Right lobe of liver (tissue), 6 donors: Measurements from ENCODE around the gene ZNF878. TPM values are rescaled to one million over a fixed set of nuclear protein-coding genes. Genes with fewer than 3 reads are reported as not detected.

Experiments
- ATAC-seq, 4 donors: fragments of 200-7000 bp; cut with Tn5 transposase; one replicate each; pipeline ENCODE4 v1.9.1; 2020; ENCODE audit warnings: mild to moderate bottlenecking in 4 of 4, moderate library complexity in 4 of 4
- DNase-seq, 3 donors: peaks; one replicate each; pipeline ENCODE4 v3.0.0-alpha.2; 2020
- H3K27ac ChIP-seq, 3 donors: fragments of 200-600 bp; one replicate each; pipeline ENCODE4 v1.8.0; 2022
- H3K27me3 ChIP-seq, 2 donors: fragments of 200-600 bp; one replicate each; pipeline ENCODE4 v1.8.0; 2022
- H3K36me3 ChIP-seq, 4 donors: fragments of 200-600 bp; sonication (generic) in 1 of 4; one replicate each; pipeline versions ENCODE4 v1.5.1 to v1.8.0; 2017 to 2022; ENCODE audit warnings: control low read depth in 1 of 4
- H3K4me1 ChIP-seq, 4 donors: fragments of 200-600 bp; sonication (generic) in 1 of 4; one replicate each; pipeline versions ENCODE4 v1.5.1 to v1.8.0; 2017 to 2022; ENCODE audit warnings: control low read depth in 1 of 4
- H3K4me3 ChIP-seq, 3 donors: fragments of 200-600 bp; one replicate each; pipeline ENCODE4 v1.8.0; 2022
- H3K9me3 ChIP-seq, 4 donors: fragments of 200-600 bp; sonication (generic) in 1 of 4; one replicate each; pipeline versions ENCODE4 v1.5.1 to v1.8.0; 2017 to 2022; ENCODE audit warnings: control low read depth in 1 of 4
- POLR2A ChIP-seq: fragments of 450-650 bp; IDR thresholded peaks from one replicate; pipeline ENCODE4 v1.6.1; 2017; ENCODE audit warnings: antibody characterized with exemption, mild to moderate bottlenecking
- WGBS: methylation state at CpG from one replicate; pipeline ENCODE4 v1.1.6; 2018; ENCODE audit warnings: low coverage, low lambda C conversion rate; ENCODE audit not compliant: insufficient coverage; ENCODE audit errors: missing lambda C conversion rate; 5-methylcytosine and 5-hydroxymethylcytosine counted together
- intact Hi-C, 2 donors: fragments of 100-400 bp; cut with DNase I; formaldehyde crosslinking; loops; one replicate each; pipeline versions ENCODE4 v1.11.2 to v1.14.1; 2022
- small RNA-seq, 2 experiments: library from RNA; depleted of rRNA; stranded (forward); fragments of <200 nt; gene quantifications; one replicate each; pipeline ENCODE3, GENCODE V24; 2016
- total RNA-seq, 6 experiments: library from RNA; depleted of rRNA in 2 of 6; stranded (reverse); fragments of >200 nt in 2 of 6; fragmentation: NEBNext Ultra II Directional in 3 of 6; extraction: Animal tissue kit (Norgen Biotek cat#: 25700) in 3 of 6; gene quantifications; one replicate each; pipeline versions ENCODE4 v1.1.0 to v1.2.4, GENCODE V29; 2016 to 2023
- TF ChIP-seq, protein P1 (sequence below), 4 donors: fragments of 200-600 bp in 3 of 4; fragments of 450-650 bp in 1 of 4; IDR thresholded peaks; one replicate each; pipeline versions ENCODE4 v1.5.1 to v1.8.0; 2016 to 2022; ENCODE audit warnings: antibody characterized with exemption in 4 of 4, mild to moderate bottlenecking in 2 of 4
- donor health status: DM: no; HTN: yes; CAD: no.
- donor health status: DM: no; HTN: no; CAD: no.
- donor health status: DM: no; HTN: no; CAD: no.
- donor health status: DM: no; HTN: yes; CAD: no.
- donor health status: DM: no; HTN: yes; CAD: no.

Gene ZNF878
- total RNA-seq, 6 experiments from 2014 or later, result 0.29 to 0.32 (median 0.31) TPM; not detected in 2

DNA sequence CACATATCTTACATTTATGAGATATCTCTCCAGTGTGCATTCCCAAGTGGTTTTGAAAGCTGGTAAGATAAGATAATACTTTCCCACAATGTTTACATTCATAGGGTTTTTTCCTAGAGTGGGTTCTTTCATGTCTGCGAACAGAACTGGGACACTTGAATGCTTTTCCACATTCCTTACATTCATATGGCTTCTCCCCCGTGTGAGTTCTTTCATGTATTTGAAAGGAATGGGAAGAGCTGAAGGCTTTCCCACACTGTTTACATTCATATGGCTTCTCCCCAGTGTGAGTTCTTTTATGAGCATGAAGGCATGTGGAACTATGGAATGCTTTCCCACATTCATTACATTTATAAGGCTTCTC lies 37.0 kb downstream of the ZNF878 start:
- Histone ChIP-seq H3K27ac (no peak overlapping the region), H3K27me3 (no peaks in the 10 kb centered on the region), H3K36me3 (peaks cover 0 to 38% (median 18%) of the 10 kb centered on the region in 4 donors), H3K4me1 (no peaks in the 10 kb centered on the region), H3K9me3 (peaks cover 0 to 59% (median 26%) of the 10 kb centered on the region in 4 donors), H3K4me3 (no peak overlapping the region)
- intact Hi-C loops, result no loop called here
- TF ChIP-seq POLR2A, result no peak
- TF ChIP-seq, protein P1, sequence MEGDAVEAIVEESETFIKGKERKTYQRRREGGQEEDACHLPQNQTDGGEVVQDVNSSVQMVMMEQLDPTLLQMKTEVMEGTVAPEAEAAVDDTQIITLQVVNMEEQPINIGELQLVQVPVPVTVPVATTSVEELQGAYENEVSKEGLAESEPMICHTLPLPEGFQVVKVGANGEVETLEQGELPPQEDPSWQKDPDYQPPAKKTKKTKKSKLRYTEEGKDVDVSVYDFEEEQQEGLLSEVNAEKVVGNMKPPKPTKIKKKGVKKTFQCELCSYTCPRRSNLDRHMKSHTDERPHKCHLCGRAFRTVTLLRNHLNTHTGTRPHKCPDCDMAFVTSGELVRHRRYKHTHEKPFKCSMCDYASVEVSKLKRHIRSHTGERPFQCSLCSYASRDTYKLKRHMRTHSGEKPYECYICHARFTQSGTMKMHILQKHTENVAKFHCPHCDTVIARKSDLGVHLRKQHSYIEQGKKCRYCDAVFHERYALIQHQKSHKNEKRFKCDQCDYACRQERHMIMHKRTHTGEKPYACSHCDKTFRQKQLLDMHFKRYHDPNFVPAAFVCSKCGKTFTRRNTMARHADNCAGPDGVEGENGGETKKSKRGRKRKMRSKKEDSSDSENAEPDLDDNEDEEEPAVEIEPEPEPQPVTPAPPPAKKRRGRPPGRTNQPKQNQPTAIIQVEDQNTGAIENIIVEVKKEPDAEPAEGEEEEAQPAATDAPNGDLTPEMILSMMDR (IDR thresholded peaks at IDR 0.05), result no peak
- DNase-seq, result no peak
- 100% methylated on average over 2 of the region's 2 CpGs for WGBS
- no peak for ATAC-seq

DNA sequence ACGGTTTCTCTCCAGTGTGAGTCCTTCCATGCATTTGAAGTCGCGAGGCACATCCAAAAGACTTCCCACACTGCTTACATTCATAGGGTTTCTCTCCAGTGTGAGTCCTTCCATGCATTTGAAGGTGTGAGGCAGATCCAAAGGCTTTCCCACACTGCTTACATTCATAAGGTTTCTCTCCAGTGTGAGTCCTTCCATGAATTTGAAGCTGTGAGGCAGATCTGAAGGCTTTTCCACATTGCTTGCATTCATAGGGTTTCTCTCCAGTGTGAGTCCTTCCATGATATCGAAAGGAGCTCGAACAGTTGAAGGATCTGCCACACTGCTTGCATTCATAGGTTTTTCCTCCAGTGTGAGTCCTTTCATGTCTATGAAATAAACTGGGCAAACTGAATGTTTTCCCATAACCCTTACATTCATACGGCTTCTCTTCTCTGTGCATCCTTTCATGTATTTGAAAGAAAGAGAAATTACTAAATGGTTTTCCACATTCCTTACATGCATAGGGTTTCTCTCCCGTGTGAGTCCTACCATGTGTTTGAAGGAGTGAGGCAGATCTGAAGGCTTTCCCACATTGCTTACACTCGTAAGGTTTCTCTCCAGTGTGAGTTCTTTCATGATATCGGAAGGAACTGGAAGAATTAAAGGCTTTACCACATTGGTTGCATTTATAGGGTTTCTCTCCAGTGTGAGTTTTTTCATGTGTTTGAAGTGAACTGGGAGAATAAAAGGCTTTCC lies 37.6 kb downstream of the ZNF878 start:
- peaks cover 0 to 38% (median 18%) of the 10 kb centered on the region in 4 donors for H3K36me3 ChIP-seq
- DNase-seq, result no peak

DNA sequence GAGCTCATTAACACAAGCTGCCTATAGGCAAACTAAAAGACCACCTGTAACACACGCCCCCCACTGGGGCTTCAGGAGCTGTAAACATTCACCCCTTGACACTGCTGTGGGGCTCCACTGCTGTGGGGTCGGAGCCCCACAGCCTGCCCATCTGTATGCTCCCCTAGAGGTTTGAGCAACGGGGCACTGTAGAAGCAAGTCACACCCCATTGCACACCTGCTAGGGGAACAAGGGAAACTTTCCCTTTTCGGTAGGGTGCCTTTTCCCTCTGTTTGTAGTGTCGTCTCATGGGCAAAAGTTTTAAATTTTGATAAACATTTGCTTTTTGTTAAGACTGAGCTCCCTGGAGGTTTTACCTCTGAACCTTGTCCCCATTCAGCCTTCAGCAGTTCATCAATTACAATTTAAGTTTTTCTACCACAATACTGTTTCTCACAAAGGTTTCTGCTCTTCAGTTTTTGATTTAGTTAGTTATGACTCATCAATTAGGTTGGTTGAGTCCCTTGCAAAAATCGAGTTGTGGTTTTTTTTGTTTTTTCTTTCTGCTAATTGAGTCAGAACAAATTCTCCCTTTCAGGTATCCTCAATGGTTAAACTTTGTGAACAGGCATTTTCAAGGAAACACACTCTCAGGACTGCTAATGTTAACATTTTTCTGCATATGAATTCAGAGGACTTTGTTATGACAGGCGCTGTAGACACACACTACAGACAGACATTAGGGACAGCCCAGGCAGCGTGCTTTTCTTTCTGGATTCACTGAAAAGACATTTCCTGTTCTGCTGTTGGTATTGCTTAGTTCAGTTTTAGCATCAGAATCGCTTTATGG lies 52.4 kb downstream of the ZNF878 start:
- Histone ChIP-seq H3K36me3 (peaks cover 0 to 3% (median 0%) of the 10 kb centered on the region in 4 donors), H3K9me3 (no peaks in the 10 kb centered on the region), H3K27me3 (no peaks in the 10 kb centered on the region), H3K4me1 (no peaks in the 10 kb centered on the region), H3K4me3 (no peak overlapping the region), H3K27ac (no peak overlapping the region)
- 78% methylated on average over 7 of the region's 9 CpGs for WGBS
- intact Hi-C loops, result no loop called here
- ATAC-seq, result no peak
- no peak for TF ChIP-seq POLR2A
- TF ChIP-seq, protein P1 (IDR thresholded peaks at IDR 0.05), result no peak
- no peak for DNase-seq

More for the DNA sequence above, 37.6 kb downstream of the ZNF878 start:
- no peak for ATAC-seq
- intact Hi-C loops, result no loop called here
- WGBS, result 92% methylated on average over 8 of the region's 9 CpGs
- no peaks in the 10 kb centered on the region for H3K27me3 ChIP-seq
- no peak overlapping the region for H3K27ac ChIP-seq
- H3K4me1 ChIP-seq, result no peaks in the 10 kb centered on the region
- TF ChIP-seq, protein P1 (IDR thresholded peaks at IDR 0.05), result no peak
- no peak for TF ChIP-seq POLR2A
- H3K4me3 ChIP-seq, result no peak overlapping the region
- H3K9me3 ChIP-seq, result peaks cover 0 to 59% (median 26%) of the 10 kb centered on the region in 4 donors

DNA sequence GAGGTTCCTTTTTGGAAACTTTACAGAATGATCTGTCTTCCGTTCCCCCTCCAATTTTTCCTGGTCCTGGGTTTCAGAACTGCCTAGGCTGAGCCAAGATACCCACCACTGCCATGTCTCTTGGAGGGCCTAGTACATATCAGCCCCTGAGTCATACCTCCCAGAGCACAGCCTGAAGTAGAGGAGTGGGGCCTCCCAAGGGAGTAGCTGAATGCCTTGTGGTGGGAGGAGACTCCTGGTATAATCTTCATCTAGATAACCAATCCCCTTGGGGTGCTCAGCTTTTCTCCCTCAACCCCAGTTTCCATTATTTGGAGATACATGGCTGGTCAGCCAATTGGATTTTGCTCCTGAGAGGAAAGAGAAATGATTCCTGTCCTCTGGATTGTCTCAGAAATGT lies 57.6 kb downstream of the ZNF878 start:
- 93% methylated on average over 1 of the region's 1 CpG for WGBS
- ATAC-seq (no peak), DNase-seq (no peak)
- Histone ChIP-seq H3K27ac (no peak overlapping the region), H3K27me3 (no peaks in the 10 kb centered on the region), H3K4me1 (no peaks in the 10 kb centered on the region), H3K36me3 (no peaks in the 10 kb centered on the region), H3K9me3 (no peaks in the 10 kb centered on the region), H3K4me3 (no peak overlapping the region)
- intact Hi-C loops, result no loop called here
- TF ChIP-seq, protein P1 (IDR thresholded peaks at IDR 0.05), result no peak
- TF ChIP-seq POLR2A, result no peak

Small RNA genes lying within 50 kb of the gene (small RNA-seq; reads per million reads assigned to genes)
- gene RF00019, result 0 reads per million in 2 experiments
- 0 reads per million in 2 experiments for gene RNA5SP464
- gene RNA5SP465, result 0 reads per million in 2 experiments
- gene RNA5SP466, result 0 reads per million in 2 experiments

Other genes starting within 250 kb of the ZNF878 start
- gene ZNF440, start 238.7 kb downstream of the ZNF878 start, total RNA-seq, result 1 to 10 TPM; 2.0 to 5.6 (median 3.7) TPM
- gene ZNF439, start 204.2 kb downstream of the ZNF878 start, total RNA-seq, result 1 to 10 TPM in 2 of 6 experiments, under 1 TPM in 4; 0.43 to 1.3 (median 0.66) TPM
- gene ZNF69, start 165.2 kb downstream of the ZNF878 start, total RNA-seq, result 1 to 10 TPM; 6.1 to 10.0 (median 9.2) TPM
- 1 to 10 TPM; 5.1 to 7.6 (median 5.5) TPM for gene ZNF700, start 127.9 kb downstream of the ZNF878 start, total RNA-seq
- gene ZNF763, start 87.9 kb downstream of the ZNF878 start, total RNA-seq, result 1 to 10 TPM in 2 of 6 experiments, under 1 TPM in 4; 0.25 to 2.6 (median 0.70) TPM
- 1 to 10 TPM; 1.1 to 7.4 (median 2.5) TPM for gene ZNF433, start 17.3 kb downstream of the ZNF878 start, total RNA-seq
- gene ZNF844, start 11.8 kb upstream of the ZNF878 start, total RNA-seq, result 1 to 10 TPM; 2.2 to 8.6 (median 3.1) TPM
- 1 to 10 TPM in 5 of 6 experiments, under 1 TPM in 1; 0.98 to 2.7 (median 1.5) TPM for gene ZNF20, start 87.4 kb upstream of the ZNF878 start, total RNA-seq
- gene ZNF625, start 103.8 kb upstream of the ZNF878 start, total RNA-seq, result 1 to 10 TPM in 4 of 6 experiments, under 1 TPM in 2; 0.57 to 1.8 (median 1.4) TPM
- gene ZNF136, start 110.1 kb upstream of the ZNF878 start, total RNA-seq, result 1 to 10 TPM; 1.3 to 3.9 (median 2.2) TPM
- gene ZNF44, start 241.9 kb upstream of the ZNF878 start, total RNA-seq, result 10 to 100 TPM in 1 of 6 experiments, 1 to 10 TPM in 5; 4.9 to 11.6 (median 6.2) TPM